HG03520 (cell line): ENCODE results near the gene COQ7.
A peak's percentile ranks its signal among the peaks of the same experiment; 100 is the strongest.

Experiments
- ATAC-seq: cut with Tn5 transposase; IDR thresholded peaks from one replicate; pipeline ENCODE4 v1.9.1; 2021; ENCODE audit warnings: mild to moderate bottlenecking, moderate library complexity; ENCODE audit not compliant: unreplicated experiment

COQ7 gene

DNA sequence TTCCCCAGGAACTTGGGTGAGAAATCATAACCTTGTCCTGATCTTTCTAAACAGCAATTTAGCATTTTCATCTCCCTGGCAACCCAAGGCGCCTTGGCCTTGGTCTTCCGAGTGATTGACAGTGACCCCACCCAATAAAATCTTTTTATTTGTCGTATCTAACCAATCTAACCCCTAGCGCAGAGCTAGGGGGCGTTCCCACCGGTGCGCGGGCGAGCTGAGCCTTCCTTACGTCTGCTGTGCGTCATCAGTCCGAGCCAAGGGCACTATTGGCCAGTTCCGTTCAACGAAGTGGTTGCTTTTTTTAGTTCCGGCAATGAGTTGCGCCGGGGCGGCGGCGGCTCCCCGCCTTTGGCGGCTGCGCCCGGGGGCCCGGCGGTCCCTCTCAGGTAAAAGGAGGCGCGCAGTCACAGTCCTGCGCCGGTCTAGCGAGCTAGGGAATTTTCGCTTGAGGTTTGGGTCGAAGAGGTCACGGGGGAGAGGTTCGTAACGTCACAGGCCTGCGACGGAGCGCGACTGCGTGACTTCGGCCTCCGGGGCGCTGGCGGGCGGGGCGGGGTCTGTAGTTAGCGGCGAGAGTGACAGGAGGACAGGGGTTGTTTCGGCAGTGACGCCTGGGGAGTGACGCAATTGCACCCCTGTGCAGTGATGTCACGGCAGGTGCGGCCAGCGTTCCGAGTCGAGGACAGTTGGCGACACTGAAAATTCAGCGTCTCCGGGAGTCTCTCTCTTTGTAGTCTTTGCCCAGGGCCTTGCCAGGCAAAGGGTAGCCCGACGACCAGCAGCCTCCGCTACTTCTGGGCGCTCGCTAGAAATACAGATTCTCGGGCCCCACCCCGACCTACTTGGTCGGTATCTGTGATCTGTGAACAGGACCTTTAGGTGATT is at the start of gene COQ7:
Gene COQ7, plus strand, starts transcription at position 266 of the 888 bp plus-strand sequence. Its CDS starts 51 bp downstream, at position 317.
- peak; percentile 79 for ATAC-seq

DNA sequence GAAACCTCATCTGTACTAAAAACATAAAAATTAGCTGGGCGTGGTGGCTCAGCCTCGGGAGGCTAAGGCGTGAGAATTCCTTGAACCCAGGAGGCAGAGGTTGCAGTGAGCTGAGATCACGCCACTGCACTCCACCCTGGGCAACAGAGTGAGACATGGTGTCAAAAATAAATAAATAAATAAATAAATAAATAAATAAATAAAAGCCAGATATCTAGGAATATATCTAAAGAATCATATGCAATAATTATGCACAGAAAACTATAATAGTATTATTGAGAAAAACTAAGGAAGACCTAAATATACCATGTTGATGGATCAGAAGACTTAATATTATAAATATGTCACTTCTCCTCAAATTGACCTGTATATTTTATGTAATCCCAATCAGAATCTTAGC is 46.7 kb upstream of the COQ7 start:
- ATAC-seq = no peak

DNA sequence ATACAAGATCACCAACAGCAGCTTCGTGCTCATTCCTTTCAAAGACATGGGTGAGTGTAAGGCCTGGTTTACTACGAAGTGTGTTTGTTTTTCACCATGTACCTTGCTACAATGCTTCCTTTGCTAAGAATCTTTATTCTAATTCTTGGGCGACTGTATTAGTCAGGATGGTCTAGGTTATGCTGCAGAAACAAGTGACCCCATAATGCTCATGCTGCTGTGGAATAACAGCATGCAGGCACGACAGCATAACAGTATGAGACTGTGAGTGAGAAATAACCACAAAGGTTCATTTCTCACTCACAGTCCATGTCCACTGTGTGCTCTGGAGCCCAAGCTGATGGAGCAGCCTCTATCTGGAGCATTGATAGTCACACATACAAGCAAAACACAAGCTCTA is 45.7 kb upstream of the COQ7 start:
- ATAC-seq = no peak

DNA sequence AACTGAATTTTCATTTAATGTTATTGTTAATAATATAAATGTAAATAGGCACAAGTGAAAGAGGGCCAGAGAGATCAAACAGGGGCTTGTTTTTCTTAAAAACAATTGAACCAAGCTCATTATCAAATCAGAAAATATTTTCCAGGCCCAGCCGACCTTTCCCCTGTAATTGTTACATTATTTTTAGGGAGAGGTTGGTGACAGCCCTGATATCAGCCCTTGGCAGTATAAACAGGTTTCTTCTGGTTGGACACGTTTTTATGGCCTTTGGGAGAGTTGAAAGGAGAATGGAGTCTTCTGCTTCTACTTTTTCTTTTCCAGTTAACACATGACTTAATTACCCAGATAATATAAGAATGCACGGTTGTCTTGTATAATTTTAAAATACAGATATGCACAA is 40.0 kb upstream of the COQ7 start:
- ATAC-seq = no peak

DNA sequence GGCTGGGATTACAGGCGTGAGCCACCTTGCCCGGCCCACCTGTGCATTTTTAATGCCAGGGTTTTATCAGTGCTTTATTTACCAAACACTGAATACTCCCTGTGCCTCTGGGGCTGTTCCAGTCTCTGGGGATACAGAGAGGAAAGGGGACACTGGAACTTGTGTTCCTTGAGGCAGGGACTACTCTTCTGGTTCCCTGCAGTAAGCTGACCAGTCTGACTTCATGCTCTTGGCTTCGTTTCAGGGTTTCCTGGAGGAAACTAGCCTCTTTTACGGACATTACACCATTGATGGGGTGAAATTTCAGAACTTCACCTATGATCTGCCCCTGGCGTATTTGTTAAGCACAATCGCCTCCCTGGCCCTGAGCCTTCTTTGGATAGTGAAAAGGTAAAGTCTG is 37.4 kb upstream of the COQ7 start:
- no peak for ATAC-seq

DNA sequence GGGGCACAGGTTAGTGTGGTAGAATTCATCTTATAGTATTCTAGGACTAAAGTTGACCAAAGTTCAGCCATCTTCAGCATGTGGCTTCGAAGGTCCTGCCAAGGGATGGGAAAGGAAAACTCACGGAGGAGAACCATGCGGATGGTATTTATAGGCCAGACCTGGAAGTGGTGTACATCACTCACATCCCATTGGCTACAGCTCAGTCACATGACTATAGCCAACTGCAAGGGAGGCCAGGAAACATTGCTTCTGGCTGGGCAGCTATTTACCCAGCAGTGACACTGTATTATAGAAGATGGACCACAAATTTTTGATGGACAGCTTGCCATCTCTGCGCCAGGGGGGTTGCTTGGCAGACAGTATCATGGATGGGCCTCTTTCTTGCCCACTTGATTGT is 35.7 kb upstream of the COQ7 start:
- ATAC-seq = no peak

DNA sequence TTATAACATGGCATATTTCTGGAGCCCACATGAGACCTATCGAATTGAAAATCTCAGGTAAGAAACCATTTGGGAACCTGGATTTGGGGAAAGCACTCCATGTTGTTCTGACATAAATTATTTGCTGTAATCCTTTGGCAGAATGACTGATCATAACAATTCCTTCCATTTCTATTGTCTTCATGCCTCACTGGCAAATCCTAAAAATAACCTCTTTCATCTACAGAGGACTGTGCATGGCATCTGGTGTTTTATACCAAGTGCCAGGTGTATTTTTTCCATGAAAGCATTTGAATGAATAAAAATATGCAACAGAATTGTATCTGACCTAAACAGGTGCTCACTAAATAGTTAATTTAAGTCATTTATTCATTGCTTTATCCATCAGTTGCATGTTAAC is 33.7 kb upstream of the COQ7 start:
- ATAC-seq = no peak

DNA sequence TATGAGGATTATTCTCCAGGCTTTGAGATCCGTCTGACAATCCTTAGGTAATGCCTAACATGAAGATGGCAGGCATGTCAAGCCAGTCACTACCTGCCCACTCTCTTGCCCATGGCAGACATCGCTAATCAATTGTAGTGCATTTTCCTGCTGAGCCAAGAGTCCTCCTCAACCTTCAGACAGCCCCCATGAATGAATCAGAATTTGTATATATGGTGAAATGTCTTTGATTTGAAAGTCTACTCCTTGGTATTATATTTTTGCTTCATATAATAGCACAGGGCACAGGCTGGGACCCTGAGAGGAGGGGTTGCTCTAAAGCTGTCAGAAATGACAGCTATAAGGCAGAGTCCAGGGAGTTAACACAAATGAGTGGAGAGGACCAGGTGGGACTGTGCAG is 27.0 kb upstream of the COQ7 start:
- no peak for ATAC-seq

DNA sequence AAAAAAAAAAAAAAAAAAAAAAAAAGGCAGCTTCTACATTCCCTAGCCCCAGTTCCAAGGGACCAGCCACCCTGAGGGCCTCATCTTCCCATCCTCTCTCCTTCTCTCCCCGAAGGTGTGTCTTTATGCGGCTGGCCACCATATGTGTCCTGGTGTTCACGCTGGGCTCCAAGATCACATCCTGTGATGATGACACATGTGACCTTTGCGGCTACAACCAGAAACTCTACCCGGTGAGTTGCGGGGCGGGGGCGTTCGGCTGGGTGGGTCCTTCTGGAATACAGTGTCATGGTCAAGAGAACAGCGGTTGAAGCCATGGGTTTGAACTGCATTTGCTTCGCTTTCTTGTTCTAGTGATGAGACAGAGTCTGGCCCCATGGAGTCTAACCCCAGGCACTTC is 22.6 kb upstream of the COQ7 start:
- no peak for ATAC-seq

DNA sequence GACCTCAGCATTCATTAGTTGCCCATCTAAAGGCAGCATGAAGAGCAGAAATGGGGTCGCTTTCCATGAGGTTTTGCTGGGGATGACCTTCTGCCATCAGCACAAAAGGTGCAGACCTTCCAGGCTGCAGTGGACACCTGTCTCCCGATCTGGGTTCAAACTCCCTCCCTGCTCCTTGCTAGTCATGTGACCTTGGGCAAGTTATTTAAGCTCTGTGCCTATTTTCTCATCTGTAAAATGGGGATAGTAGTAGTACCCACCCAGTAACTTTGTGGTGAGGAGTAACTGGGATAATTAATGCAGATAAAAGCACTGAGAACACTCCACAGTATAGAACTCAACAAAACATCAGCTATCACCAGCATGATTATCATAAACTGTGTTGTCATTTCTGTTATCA is 21.4 kb upstream of the COQ7 start:
- ATAC-seq = no peak

DNA sequence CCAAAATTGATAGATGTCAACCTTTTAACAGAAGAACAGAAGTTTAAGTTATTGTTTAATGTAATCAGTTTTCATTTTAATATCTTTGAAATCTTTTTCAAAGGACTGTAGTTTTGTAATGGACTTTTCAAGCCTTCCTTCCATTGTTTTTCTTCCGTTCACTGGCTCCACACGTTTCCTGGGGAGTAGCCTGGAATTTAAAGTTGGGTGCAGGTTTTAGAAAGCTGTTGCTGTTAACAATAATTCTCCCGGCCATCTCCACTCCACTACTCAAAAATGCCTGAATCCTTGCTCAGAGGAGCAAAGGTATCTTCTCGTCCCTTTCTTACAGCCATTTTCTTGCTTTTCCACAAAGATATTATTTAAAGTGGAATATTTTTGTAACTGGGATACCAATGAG is 4.7 kb upstream of the COQ7 start:
- ATAC-seq = no peak

DNA sequence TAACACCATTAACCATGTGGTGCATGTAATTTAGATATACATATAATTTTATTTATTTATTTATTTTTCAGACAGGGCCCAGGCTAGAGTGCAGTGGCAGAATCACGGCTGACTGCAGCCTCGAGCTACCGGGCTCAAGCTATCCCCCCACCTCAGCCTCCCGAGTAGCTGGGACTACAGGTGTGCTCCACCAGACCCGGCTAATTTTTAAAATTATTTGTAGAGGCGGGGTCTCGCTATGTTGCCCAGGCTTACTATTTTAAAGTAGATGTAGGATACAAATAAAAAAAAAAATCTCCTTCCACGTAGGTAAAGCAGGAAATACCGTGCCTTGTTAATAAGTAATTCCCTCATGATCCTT is 446 bp upstream of the COQ7 start:
- no peak for ATAC-seq

DNA sequence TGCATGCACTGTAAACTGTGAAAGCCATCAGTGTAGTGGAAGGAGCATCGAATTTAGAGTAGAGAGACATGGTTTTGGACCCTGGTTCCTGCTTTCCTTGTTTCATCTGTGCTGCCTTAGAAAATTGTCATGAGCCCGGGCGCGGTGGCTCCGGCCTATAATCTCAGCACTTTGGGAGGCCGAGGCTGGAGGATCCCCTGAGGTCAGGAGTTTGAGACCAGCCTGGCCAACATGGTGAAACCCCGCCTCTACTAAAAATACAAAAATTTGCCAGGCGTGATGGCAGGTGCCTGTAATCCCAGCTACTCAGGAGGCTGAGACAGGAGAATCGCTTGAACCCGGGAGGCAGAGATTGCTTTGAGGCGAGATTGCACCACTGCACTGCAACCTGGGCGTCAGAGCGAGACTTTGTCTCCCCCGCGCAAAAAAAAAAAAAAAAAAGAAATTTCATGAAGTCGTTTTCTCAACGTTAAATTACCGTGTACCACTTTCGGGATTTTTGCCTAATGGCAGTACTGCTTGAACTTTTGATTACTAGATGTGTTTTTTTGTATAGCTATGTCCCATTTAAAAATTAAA is 912 bp downstream of the COQ7 start:
- no peak for ATAC-seq

DNA sequence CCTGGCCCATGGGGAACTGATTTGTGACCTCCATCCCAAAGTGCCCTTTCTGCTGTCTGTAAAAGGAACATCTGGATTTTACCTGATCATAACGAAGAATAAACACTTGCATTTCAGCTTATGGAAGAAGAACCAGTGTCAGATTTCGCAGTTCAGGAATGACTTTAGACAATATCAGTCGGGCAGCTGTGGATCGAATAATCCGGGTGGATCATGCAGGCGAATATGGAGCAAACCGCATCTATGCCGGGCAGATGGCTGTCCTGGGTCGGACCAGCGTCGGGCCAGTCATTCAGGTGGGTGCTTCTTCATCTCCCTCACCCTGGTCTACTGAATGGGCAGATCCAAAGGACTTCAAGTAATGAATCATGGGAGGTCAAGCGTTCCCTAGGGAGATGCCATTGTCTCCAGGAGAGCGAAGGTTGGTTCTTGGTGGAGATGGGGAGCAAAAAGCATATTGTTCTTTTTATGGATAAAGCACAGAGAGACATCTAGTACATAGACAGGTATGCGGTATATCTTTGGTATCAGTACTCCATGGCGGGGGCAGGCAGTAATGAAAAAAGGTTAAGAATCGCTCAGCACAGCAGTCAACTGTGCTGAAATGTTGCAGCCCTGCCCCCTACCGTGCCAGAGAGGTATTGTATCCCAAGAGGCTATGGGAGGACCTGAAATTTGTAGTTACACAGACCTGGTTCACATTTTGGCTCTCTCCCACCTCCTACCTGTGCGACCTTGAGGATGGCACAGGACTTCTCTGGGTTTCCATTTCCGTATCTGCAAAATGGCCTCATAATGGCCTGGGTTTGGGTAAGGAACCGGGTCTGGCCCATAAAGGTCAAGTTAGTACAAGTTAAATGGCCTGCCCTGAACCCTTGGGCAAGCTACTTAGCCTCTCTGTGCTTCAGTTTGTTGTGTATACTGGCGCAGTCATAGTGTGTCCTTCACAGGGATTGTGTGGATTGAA is 4.7 kb downstream of the COQ7 start:
- no peak for ATAC-seq

DNA sequence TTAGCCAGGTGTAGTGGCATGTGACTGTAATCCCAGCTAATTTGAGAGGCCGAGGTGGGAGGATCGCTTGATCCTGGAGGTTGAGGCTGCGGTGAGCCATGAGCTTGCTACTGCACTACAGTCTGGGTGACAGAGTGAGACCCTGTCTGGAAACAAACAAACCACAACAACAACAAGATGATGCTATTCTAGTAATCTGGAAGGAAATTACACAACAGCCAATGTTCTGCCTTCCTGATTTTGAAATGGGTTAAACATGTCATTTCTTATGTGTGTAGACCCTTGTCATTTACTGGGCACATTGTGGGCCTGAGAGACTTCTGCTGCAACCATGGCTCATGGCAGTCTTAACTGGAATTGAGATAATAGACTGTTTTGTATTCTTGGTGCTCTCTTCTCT is 5.9 kb downstream of the COQ7 start:
- ATAC-seq = no peak

DNA sequence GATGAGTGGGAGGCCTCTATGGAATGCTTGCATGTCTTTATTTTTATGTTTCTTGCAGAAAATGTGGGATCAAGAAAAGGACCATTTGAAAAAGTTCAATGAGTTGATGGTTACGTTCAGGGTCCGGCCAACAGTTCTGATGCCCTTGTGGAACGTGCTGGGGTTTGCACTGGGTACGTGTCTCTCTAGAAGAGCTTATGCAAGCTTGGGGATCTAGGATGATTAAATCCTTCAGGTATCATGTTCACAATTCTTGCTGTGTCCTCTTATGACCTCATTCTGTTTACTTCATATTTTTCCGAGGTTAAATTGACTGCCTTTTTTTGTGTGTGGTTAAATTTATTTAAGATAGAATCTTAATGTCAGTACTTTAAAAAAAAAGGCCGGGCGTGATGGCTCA is 6.4 kb downstream of the COQ7 start:
- no peak for ATAC-seq

DNA sequence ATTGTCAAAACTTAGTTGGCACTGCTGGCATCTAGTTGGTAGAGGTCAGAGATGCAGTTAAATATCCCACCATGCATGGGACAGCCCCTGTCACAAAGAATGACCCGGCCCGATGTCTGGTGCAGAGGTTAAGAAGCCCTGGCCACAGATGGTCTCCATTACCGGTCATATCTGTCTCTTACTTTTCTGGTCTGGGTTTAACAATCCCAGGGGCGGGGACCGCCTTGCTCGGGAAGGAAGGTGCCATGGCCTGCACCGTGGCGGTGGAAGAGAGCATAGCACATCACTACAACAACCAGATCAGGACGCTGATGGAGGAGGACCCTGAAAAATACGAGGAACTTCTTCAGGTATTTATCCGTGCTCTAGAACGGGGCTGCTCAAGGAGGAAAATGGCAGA is 8.1 kb downstream of the COQ7 start:
- ATAC-seq = no peak

DNA sequence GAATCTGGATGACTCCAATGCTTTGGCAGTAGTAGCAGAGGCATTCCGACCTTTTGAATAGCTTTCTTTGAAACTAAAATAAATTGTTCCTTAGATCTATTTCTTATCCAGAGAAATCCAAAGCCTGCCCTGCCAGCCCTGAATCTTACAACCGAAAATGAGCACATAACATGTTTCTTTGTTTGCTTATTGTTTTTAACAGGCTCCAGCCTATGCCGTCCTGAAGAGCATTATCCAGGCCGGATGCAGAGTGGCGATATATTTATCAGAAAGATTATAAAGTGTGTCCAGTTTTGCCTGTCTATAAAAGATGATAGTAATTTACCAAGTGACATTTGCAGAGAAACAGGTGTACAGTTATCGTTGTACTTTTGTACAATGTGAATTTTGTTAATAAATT is 10.5 kb downstream of the COQ7 start:
- ATAC-seq = no peak

DNA sequence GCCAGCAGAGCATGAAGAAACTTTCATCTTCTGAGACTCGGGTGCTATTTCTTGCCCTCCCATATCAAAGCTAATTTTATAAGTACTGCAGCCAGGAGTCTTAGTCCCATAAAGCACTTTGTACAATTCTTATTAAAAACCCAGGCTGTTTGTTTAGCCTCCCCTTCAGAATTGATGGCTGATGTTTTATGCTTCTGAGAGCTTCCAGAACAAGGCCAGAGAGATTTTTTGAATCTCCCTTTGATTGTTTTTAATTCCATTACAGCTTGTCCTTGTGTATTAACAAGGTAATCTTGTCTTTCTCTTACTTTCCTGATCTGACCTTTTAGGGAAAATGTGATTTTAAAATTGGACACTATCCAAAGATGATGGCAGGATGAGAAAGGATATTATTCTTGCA is 16.3 kb downstream of the COQ7 start:
- no peak for ATAC-seq

DNA sequence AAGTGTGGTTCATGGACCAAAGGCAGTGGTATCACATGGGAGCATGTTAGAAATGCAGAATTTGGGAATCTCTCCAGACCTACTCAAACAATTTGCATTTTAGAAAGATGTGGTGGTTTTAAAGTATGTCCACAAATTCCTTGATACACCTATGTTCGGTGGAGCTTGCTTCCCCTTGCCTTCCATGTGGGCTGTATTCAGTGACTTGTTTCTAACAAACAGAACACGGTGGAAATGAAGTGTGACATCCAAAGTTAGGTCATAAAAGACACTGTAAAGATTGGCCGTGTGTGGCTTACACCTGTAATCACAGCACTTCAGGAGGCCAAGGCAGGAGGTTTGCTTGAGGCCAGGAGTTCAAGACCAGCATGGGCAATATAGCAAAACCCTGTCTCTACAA is 16.7 kb downstream of the COQ7 start:
- ATAC-seq = no peak

DNA sequence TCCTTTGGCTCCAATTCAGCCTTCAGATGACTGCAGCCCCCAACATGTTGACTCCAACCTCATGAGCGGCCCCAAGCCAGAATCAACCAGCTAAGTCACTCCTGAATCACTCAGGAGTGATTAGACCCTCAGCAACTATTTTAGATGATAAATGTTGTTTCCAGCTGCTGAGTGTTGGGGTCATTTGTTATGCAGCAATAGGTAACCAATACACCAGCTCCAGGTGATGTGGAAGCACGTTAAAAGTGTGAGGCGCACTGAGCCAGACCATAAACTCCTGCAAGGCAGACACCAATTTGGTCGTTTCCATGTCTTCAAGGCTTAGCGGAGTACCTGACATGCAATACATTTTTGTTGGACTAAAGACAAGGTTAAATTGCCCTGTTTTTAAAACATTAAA is 17.5 kb downstream of the COQ7 start:
- no peak for ATAC-seq
